GM12878 (cell line): ENCODE results near the gene CD40LG.

ENCODE experiments used
- ASH2L ChIP-seq: fragments of 300-600, 200-600 bp; sonication (generic); IDR thresholded peaks from 2 replicates; pipeline ENCODE4 v1.6.1; 2017; ENCODE audit warnings: low read depth, mild to moderate bottlenecking, borderline replicate concordance
- CTCF ChIP-seq, 3 experiments: IDR thresholded peaks in 2 of 3; conservative IDR thresholded peaks in 1 of 3; 2 replicates each; pipeline ENCODE4 v1.5.1; 2011; ENCODE audit warnings: low read depth in 3 of 3, low read length in 3 of 3, mild to moderate bottlenecking in 3 of 3, control low read depth in 2 of 3, moderate library complexity in 2 of 3, inconsistent platforms in 1 of 3, mixed read lengths in 1 of 3; ENCODE audit not compliant: control insufficient read depth in 2 of 3, insufficient read depth in 1 of 3; ENCODE audit errors: extremely low read depth in 1 of 3
- EP300 ChIP-seq, 2 experiments: fragments of 150-350 bp in 1 of 2; IDR thresholded peaks; 2 replicates each; pipeline ENCODE4 v1.6.1; 2011 to 2012; ENCODE audit warnings: low read depth in 2 of 2, low read length in 2 of 2, borderline replicate concordance in 1 of 2, improper control_type of control experiment in 1 of 2, inconsistent platforms in 1 of 2; ENCODE audit not compliant: control insufficient read depth in 1 of 2
- FOS ChIP-seq: IDR thresholded peaks from 3 replicates; pipeline ENCODE4 v1.6.1; 2011; ENCODE audit warnings: borderline replicate concordance; ENCODE audit not compliant: insufficient read length; ENCODE audit errors: extremely low read depth
- NBN ChIP-seq: fragments of 450-650 bp; IDR thresholded peaks from 2 replicates; pipeline ENCODE4 v1.6.1; 2016
- POLR2AphosphoS5 ChIP-seq: IDR thresholded peaks from 2 replicates; pipeline ENCODE4 v1.6.1; 2011; ENCODE audit warnings: mild to moderate bottlenecking, low read length, inconsistent platforms
- RCOR1 ChIP-seq: conservative IDR thresholded peaks from 2 replicates; pipeline ENCODE4 v1.6.1; 2012; ENCODE audit warnings: low read depth, low read length, improper control_type of control experiment
- SIX5 ChIP-seq: IDR thresholded peaks from 2 replicates; pipeline ENCODE4 v1.6.1; 2011; ENCODE audit warnings: mild to moderate bottlenecking, low read depth, low read length, moderate library complexity; ENCODE audit not compliant: severe bottlenecking
- SUZ12 ChIP-seq: fragments of 200-600 bp; sonication (generic); IDR thresholded peaks from one replicate; pipeline ENCODE4 v1.6.1; 2018; ENCODE audit warnings: antibody characterized with exemption, mild to moderate bottlenecking; ENCODE audit not compliant: unreplicated experiment
- ZBTB40 ChIP-seq: fragments of 450-650 bp; IDR thresholded peaks from 2 replicates; pipeline ENCODE4 v1.6.1; 2016; ENCODE audit warnings: mild to moderate bottlenecking, moderate library complexity, borderline replicate concordance

- TF ChIP-seq CTCF (IDR thresholded peaks at IDR 0.05 in 2 of 3, conservative IDR thresholded peaks at IDR 0.05 in 1 of 3; ENCODE audit: control insufficient read depth in 2 of 3, extremely low read depth in 1 of 3, insufficient read depth in 1 of 3, low read depth in 3 of 3, low read length in 3 of 3) (no peak), RCOR1 (no peak), SUZ12 (no peak), ZBTB40 (no peak), SIX5 (no peak), NBN (no peak), POLR2AphosphoS5 (no peak), FOS (no peak), EP300 (IDR thresholded peaks at IDR 0.05; ENCODE audit: borderline replicate concordance in 1 of 2, control insufficient read depth in 1 of 2, low read depth in 2 of 2, low read length in 2 of 2) (no peak), ASH2L (no peak)
These were observed 11.2 kb downstream of the CD40LG start for GRCh38 chrX:136659174-136659573.
